Prostate gland (tissue), 2 donors: Measurements from ENCODE around the gene GDNF.

Experiments used
- CTCF ChIP-seq, 4 experiments: fragments of 200-600 bp in 2 of 4; fragments of 450-650 bp in 2 of 4; sonication (generic) in 2 of 4; IDR thresholded peaks; 1 replicate in 3 of 4; 2 replicates in 1 of 4; pipeline ENCODE4 v1.5.1; 2016 to 2019; ENCODE audit warnings: antibody characterized with exemption in 4 of 4, mild to moderate bottlenecking in 2 of 4, moderate library complexity in 2 of 4
- POLR2A ChIP-seq: fragments of 450-650 bp; IDR thresholded peaks from one replicate; pipeline ENCODE4 v1.6.1; 2016; ENCODE audit warnings: antibody characterized with exemption, mild to moderate bottlenecking

DNA sequence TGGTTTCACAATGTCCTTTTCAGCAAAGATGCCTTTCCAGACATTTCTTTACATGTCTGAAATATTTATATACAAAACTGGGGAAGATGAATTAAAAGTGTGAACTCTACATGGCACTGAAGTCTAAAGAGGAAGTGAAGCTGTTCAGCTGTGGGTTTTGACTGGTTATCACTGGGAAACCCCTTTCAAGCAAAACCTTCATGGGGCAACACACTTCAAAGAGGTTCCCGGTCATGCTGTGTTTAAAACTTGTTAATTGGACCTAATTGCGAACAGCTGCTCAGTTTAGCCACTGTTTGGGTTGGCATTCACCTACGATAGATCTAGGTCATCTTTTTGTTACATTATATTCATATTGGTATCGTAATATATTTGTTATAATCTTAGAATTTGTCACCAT is 20.0 kb upstream of the GDNF start:
- TF ChIP-seq POLR2A (no peak), CTCF (IDR thresholded peaks at IDR 0.05) (no peak)
